Loucy (cell line): ENCODE results near the gene CPEB4.

ENCODE experiments used
- EZH2phosphoT487 ChIP-seq: fragments of 200-600 bp; IDR thresholded peaks from 2 replicates; pipeline ENCODE4 v1.6.1; 2018; ENCODE audit warnings: antibody characterized with exemption, mild to moderate bottlenecking, moderate library complexity, borderline replicate concordance
- TF ChIP-seq, protein P1 (sequence below): fragments of 200-600 bp; sonication (generic); conservative IDR thresholded peaks from 2 replicates; pipeline ENCODE4 v1.5.1; 2014; ENCODE audit warnings: mild to moderate bottlenecking, antibody characterized with exemption, low read length

DNA sequence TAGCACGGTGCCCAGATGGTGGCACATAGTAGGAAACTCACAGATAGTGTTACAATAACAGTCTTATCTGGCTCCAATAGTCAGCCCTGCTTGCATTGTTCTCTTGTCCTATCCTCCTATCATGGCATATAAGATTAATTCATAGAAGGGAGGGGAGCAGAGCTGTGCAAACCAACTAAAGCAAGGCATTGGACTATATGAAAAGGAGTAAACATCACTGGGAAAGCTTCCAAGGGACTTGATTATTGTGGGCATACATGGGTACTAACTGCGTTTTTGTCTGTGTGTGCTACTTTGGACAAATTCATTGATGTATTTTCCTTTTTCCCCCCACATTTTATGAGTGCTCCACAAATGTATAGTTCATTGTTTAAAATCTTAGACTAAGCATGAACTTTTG is 57.0 kb downstream of the CPEB4 start:
- TF ChIP-seq, protein P1, sequence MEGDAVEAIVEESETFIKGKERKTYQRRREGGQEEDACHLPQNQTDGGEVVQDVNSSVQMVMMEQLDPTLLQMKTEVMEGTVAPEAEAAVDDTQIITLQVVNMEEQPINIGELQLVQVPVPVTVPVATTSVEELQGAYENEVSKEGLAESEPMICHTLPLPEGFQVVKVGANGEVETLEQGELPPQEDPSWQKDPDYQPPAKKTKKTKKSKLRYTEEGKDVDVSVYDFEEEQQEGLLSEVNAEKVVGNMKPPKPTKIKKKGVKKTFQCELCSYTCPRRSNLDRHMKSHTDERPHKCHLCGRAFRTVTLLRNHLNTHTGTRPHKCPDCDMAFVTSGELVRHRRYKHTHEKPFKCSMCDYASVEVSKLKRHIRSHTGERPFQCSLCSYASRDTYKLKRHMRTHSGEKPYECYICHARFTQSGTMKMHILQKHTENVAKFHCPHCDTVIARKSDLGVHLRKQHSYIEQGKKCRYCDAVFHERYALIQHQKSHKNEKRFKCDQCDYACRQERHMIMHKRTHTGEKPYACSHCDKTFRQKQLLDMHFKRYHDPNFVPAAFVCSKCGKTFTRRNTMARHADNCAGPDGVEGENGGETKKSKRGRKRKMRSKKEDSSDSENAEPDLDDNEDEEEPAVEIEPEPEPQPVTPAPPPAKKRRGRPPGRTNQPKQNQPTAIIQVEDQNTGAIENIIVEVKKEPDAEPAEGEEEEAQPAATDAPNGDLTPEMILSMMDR, result no peak
- TF ChIP-seq EZH2phosphoT487, result no peak
